Gastrocnemius medialis (tissue), 4 donors: ENCODE results near the gene RIN3. TPM values are rescaled to one million over a fixed set of nuclear protein-coding genes. Genes with fewer than 3 reads are reported as not detected.

Source experiments
- ATAC-seq, 2 donors: fragments of 150-250 bp; one replicate each; pipeline ENCODE4 v1.9.1; 2016
- DNase-seq, 2 donors: peaks; one replicate each; pipeline ENCODE4 v3.0.0-alpha.2; 2019
- H3K27ac ChIP-seq, 4 donors: fragments of 200-600 bp; sonication (generic); 1 replicate in 1 of 4; 2 replicates in 3 of 4; pipeline ENCODE4 v1.5.1; 2016 to 2018; ENCODE audit warnings: mild to moderate bottlenecking in 2 of 4, moderate library complexity in 1 of 4
- H3K27me3 ChIP-seq, 3 donors: fragments of 200-600 bp; sonication (generic) in 2 of 3; 1 replicate in 1 of 3; 2 replicates in 2 of 3; pipeline versions ENCODE4 v1.5.1 to v1.6.0; 2016 to 2019; ENCODE audit warnings: mild to moderate bottlenecking in 1 of 3, moderate library complexity in 1 of 3
- H3K36me3 ChIP-seq, 2 donors: fragments of 200-600 bp; sonication (generic) in 1 of 2; one replicate each; pipeline ENCODE4 v1.5.1; 2017 to 2018
- H3K4me1 ChIP-seq, 2 donors: fragments of 200-600 bp; sonication (generic) in 1 of 2; one replicate each; pipeline ENCODE4 v1.5.1; 2016 to 2017; ENCODE audit warnings: mild to moderate bottlenecking in 2 of 2
- H3K4me3 ChIP-seq, 4 donors: fragments of 200-600 bp; sonication (generic) in 3 of 4; 1 replicate in 1 of 4; 2 replicates in 3 of 4; pipeline ENCODE4 v1.5.1; 2016 to 2019; ENCODE audit warnings: mild to moderate bottlenecking in 2 of 4
- H3K9me3 ChIP-seq, 3 donors: fragments of 200-600 bp; sonication (generic) in 2 of 3; 1 replicate in 1 of 3; 2 replicates in 2 of 3; pipeline ENCODE4 v1.5.1; 2016 to 2019
- POLR2A ChIP-seq, 2 donors: fragments of 450-650 bp; IDR thresholded peaks; one replicate each; pipeline ENCODE4 v1.6.1; 2017; ENCODE audit warnings: antibody characterized with exemption in 2 of 2, mild to moderate bottlenecking in 2 of 2, moderate library complexity in 2 of 2
- in situ Hi-C, 4 donors: fragments of 200-750 bp; cut with MboI; loops; one replicate each; pipeline versions ENCODE4 v1.15.0 to v1.8.0; 2017; ENCODE audit warnings: low sequenced_read_pairs in 4 of 4
- intact Hi-C: fragments of 100-400 bp; cut with DNase I; formaldehyde crosslinking; loops from one replicate; pipeline ENCODE4 v1.15.1; 2023; ENCODE audit warnings: low total_unique reads
- total RNA-seq, 4 donors: library from RNA; depleted of rRNA; stranded (reverse); fragments of >200 nt; gene quantifications; one replicate each; pipeline versions ENCODE4 v1.1.0 to v1.2.3, GENCODE V29; 2016
- TF ChIP-seq, protein P1 (sequence below), 5 experiments: fragments of 450-650 bp in 3 of 5; fragments of 200-600 bp in 2 of 5; sonication (generic) in 2 of 5; IDR thresholded peaks in 4 of 5; conservative IDR thresholded peaks in 1 of 5; 1 replicate in 4 of 5; 2 replicates in 1 of 5; pipeline ENCODE4 v1.5.1; 2016 to 2019; ENCODE audit warnings: antibody characterized with exemption in 5 of 5, mild to moderate bottlenecking in 3 of 5, moderate library complexity in 3 of 5

Gene RIN3
- total RNA-seq, 4 donors from 2014 or later: 2.1 to 3.7 (median 2.6) TPM

DNA sequence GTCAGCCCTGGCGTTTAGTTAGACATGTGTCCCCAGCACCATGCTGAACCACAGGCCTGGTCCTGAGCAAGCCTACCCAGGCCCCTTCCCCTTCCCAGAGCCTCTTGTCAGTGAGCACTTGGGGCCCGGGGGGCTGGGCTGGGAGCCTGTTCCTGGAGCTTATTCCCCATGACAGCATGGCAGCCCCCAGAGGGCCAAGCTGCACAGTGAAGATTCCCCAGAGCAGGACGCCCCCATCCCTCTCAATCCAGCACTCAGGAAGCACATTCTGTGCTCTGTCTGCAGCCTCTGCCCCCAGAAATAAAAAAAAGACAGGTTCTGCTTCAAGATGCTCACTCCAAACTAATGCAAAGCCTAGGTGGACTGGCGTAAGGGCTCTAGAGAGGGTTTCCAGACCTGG is 117.5 kb downstream of the RIN3 start:
- Histone ChIP-seq H3K4me1 (no peaks in the 10 kb centered on the region), H3K27ac (no peak overlapping the region), H3K36me3 (no peaks in the 10 kb centered on the region), H3K27me3 (no peaks in the 10 kb centered on the region), H3K9me3 (peaks cover 0 to 5% (median 0%) of the 10 kb centered on the region in 3 donors), H3K4me3 (no peak overlapping the region)
- in situ Hi-C loops: no loop called here
- intact Hi-C loops: no loop called here
- DNase-seq: no peak
- TF ChIP-seq, protein P1, sequence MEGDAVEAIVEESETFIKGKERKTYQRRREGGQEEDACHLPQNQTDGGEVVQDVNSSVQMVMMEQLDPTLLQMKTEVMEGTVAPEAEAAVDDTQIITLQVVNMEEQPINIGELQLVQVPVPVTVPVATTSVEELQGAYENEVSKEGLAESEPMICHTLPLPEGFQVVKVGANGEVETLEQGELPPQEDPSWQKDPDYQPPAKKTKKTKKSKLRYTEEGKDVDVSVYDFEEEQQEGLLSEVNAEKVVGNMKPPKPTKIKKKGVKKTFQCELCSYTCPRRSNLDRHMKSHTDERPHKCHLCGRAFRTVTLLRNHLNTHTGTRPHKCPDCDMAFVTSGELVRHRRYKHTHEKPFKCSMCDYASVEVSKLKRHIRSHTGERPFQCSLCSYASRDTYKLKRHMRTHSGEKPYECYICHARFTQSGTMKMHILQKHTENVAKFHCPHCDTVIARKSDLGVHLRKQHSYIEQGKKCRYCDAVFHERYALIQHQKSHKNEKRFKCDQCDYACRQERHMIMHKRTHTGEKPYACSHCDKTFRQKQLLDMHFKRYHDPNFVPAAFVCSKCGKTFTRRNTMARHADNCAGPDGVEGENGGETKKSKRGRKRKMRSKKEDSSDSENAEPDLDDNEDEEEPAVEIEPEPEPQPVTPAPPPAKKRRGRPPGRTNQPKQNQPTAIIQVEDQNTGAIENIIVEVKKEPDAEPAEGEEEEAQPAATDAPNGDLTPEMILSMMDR (IDR thresholded peaks at IDR 0.05 in 4 of 5, conservative IDR thresholded peaks at IDR 0.05 in 1 of 5): no peak
- TF ChIP-seq POLR2A (IDR thresholded peaks at IDR 0.05): no peak
- no peak for ATAC-seq

DNA sequence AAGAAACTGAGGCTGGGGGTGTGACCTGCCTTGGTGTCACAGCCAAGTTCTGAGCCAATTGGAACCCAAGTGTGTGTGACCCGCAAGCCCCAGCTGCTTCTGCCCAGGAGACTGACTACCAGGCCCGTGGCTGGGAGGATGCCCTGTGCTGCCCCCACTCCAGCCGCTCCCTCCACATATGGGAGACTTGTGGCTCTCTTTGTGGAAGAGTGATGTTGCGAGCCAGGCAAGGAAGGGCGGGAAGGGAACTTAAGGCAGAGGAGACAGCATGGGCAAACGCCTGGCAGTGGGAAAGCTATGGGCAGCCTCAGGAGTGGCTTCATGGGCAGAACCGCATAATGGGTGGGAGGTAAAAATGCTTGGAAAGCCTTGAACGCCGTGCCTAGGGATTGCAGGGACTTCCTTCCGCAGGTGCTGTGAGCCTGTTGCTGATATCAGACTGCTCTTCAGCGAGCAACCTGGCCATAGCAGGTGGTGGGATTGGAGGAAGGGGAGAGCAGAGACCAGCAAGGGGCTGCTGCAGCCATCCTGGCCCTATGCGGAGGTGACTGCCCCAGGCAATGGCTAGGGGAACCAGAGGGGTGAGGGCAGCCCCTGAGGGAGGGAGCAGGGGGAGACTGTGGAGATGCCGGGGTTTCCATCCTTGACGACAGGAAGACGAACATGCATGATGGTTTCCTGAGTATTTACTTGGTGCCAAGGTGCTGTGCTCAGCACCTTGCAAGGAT is 119.1 kb downstream of the RIN3 start:
- H3K27me3 ChIP-seq: no peaks in the 10 kb centered on the region
- DNase-seq: no peak
- intact Hi-C loops: no loop called here
- no peak for ATAC-seq
- TF ChIP-seq, protein P1 (IDR thresholded peaks at IDR 0.05 in 4 of 5, conservative IDR thresholded peaks at IDR 0.05 in 1 of 5): no peak
- TF ChIP-seq POLR2A (IDR thresholded peaks at IDR 0.05): no peak
- in situ Hi-C loops: no loop called here
- peaks cover 0 to 3% (median 0%) of the 10 kb centered on the region in 3 donors for H3K9me3 ChIP-seq
- H3K4me1 ChIP-seq: no peaks in the 10 kb centered on the region
- H3K27ac ChIP-seq: no peak overlapping the region
- no peaks in the 10 kb centered on the region for H3K36me3 ChIP-seq
- no peak overlapping the region for H3K4me3 ChIP-seq

DNA sequence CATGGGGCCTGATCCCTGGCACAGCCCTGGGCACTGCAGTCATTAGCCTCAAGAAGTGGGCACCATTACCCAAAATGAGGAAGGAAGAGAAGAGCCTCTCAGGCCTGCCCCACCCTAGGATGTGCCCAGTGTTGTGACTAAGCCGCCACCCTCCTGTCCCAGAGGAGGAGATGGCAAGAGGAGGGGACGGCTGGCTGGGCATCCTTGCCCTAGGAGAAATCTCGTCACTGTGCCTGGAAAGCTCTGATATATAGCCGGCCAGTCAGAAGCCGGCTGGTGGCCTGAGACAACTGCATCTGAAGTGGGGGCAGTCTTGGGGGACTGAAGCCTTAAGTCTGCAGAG is 119.7 kb downstream of the RIN3 start:
- in situ Hi-C loops: no loop called here
- Histone ChIP-seq H3K27me3 (no peaks in the 10 kb centered on the region), H3K36me3 (no peaks in the 10 kb centered on the region), H3K9me3 (no peaks in the 10 kb centered on the region), H3K27ac (no peak overlapping the region), H3K4me3 (no peak overlapping the region), H3K4me1 (no peaks in the 10 kb centered on the region)
- ATAC-seq (no peak), DNase-seq (no peak)
- TF ChIP-seq POLR2A (IDR thresholded peaks at IDR 0.05): no peak
- TF ChIP-seq, protein P1 (IDR thresholded peaks at IDR 0.05 in 4 of 5, conservative IDR thresholded peaks at IDR 0.05 in 1 of 5): no peak
- intact Hi-C loops: no loop called here

DNA sequence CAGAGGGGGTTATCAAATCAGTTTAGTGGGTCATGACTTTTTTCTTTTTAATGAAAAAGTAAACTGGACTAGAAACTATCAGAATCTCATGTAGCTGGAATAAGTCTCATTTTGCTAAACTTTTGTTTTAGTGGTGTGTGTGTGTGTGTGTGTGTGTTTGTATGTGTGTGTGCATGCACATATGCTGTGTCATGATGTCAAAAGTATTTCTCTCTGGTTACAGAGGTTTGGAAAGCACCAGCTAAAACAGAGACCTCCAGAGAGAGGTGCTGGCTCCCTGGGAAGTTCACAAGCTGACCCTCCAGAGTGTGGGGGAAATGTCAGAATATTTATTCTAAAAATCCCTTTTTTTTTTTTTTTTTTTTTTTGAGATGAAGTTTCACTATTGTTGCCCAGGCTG is 120.1 kb downstream of the RIN3 start:
- intact Hi-C loops: no loop called here
- no peaks in the 10 kb centered on the region for H3K9me3 ChIP-seq
- no peaks in the 10 kb centered on the region for H3K36me3 ChIP-seq
- H3K27me3 ChIP-seq: no peaks in the 10 kb centered on the region
- no peak overlapping the region for H3K27ac ChIP-seq
- H3K4me3 ChIP-seq: no peak overlapping the region
- no peak for DNase-seq
- in situ Hi-C loops: no loop called here
- no peak for ATAC-seq
- H3K4me1 ChIP-seq: no peaks in the 10 kb centered on the region
- TF ChIP-seq, protein P1 (IDR thresholded peaks at IDR 0.05 in 4 of 5, conservative IDR thresholded peaks at IDR 0.05 in 1 of 5): no peak
- TF ChIP-seq POLR2A (IDR thresholded peaks at IDR 0.05): no peak

DNA sequence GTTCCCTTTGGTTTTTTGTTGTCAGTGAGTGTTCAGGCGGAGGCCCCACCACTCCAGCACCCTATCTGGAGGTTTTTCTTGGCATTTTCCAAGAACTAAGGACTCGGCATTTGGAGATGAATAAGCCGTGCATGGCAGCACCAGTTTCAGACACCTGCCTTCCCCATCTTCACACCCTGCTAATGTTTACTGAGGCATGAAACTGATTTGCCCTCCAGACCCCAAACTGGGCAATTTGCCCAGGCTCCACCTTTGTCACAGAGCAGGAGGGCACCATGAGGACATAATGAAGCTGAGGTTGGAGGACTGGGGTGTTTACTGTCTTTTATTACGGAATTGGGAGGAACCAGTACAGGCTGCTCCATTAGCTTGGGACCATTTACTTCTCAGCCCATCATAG is 121.5 kb downstream of the RIN3 start:
- Histone ChIP-seq H3K27me3 (no peaks in the 10 kb centered on the region), H3K36me3 (no peaks in the 10 kb centered on the region), H3K4me3 (no peak overlapping the region), H3K27ac (no peak overlapping the region), H3K4me1 (no peaks in the 10 kb centered on the region), H3K9me3 (no peaks in the 10 kb centered on the region)
- in situ Hi-C loops (no loop called here), intact Hi-C loops (no loop called here)
- TF ChIP-seq, protein P1 (IDR thresholded peaks at IDR 0.05 in 4 of 5, conservative IDR thresholded peaks at IDR 0.05 in 1 of 5): no peak
- TF ChIP-seq POLR2A (IDR thresholded peaks at IDR 0.05): no peak
- ATAC-seq (no peak), DNase-seq (no peak)
